Lower leg skin (tissue), 4 donors: Measurements from ENCODE around the gene EHMT1. TPM values are rescaled to one million over a fixed set of nuclear protein-coding genes. Genes with fewer than 3 reads are reported as not detected.

Source experiments
- DNase-seq, 2 donors: peaks; one replicate each; pipeline ENCODE4 v3.0.0-alpha.2; 2019; ENCODE audit warnings: low spot score in 2 of 2
- H3K4me3 ChIP-seq: fragments of 200-600 bp; sonication (generic); 2 replicates; pipeline ENCODE4 v1.5.1; 2017; ENCODE audit warnings: mild to moderate bottlenecking, low read depth; ENCODE audit not compliant: poor library complexity, severe bottlenecking
- CTCF ChIP-seq, 3 donors: fragments of 450-650 bp; IDR thresholded peaks; one replicate each; pipeline ENCODE4 v1.5.1; 2016; ENCODE audit warnings: antibody characterized with exemption in 3 of 3, mild to moderate bottlenecking in 3 of 3, moderate library complexity in 2 of 3
- POLR2A ChIP-seq, 2 donors: fragments of 450-650 bp; IDR thresholded peaks; one replicate each; pipeline ENCODE4 v1.6.1; 2016 to 2017; ENCODE audit warnings: antibody characterized with exemption in 2 of 2, mild to moderate bottlenecking in 1 of 2, moderate library complexity in 1 of 2
- WGBS, 2 donors: methylation state at CpG; one replicate each; pipeline ENCODE4 v1.1.5; 2018; 5-methylcytosine and 5-hydroxymethylcytosine counted together
- intact Hi-C: fragments of 100-400 bp; cut with DNase I; formaldehyde crosslinking; loops from one replicate; pipeline ENCODE4 v1.15.0; 2023; ENCODE audit warnings: low total_unique reads
- total RNA-seq, 4 donors: library from RNA; depleted of rRNA; stranded (reverse); fragments of >200 nt; gene quantifications; one replicate each; pipeline ENCODE4 v1.1.0, GENCODE V29; 2016

Gene EHMT1
- total RNA-seq, 4 donors from 2014 or later: 64.2 to 128 (median 73.2) TPM

DNA sequence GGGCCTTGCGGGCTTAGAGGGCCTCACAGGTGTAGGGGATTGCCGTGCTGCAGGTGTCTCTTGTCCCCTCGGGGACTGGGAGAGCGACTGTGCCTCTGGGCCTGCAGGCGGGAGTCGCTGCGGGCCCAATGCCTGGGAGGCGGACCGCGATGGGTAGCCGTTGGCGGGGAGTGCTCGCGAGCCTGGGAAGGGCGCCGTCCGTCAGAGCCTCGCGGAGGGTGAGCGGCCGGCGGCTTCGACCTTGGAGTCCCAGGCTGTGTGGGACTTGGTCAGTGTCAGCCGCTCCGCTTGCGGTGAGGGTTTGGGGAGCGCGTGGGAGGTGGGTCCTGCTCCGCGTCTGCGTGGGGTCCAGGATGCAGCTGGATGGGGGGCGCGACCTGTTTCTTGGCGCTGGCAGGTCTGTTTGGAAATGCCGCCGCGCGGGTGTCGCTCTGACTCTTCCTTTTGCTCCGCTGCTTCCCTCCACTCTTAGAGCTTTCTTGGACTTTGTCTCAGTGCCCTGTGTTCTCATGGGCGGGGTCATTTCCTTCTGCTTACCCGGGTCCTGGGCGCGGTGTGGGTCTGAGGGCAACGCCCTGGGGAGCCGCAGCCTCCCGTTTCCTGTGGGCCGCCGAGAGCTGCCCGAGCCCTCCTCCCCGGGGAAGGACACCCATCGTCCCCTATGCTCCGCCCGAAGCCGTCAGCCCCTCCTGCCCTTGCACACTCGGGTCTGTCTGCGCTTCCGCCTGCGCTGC lies 169.9 kb downstream of the EHMT1 start:
- intact Hi-C loops: no loop called here
- no peak for DNase-seq
- whole genome bisulfite sequencing, 2 donors: 85 to 89% methylated on average over 59 of the region's 59 CpGs
- H3K4me3 ChIP-seq: no peak overlapping the region
- no peak for TF ChIP-seq POLR2A (IDR thresholded peaks at IDR 0.05)
- TF ChIP-seq CTCF (IDR thresholded peaks at IDR 0.05): no peak

DNA sequence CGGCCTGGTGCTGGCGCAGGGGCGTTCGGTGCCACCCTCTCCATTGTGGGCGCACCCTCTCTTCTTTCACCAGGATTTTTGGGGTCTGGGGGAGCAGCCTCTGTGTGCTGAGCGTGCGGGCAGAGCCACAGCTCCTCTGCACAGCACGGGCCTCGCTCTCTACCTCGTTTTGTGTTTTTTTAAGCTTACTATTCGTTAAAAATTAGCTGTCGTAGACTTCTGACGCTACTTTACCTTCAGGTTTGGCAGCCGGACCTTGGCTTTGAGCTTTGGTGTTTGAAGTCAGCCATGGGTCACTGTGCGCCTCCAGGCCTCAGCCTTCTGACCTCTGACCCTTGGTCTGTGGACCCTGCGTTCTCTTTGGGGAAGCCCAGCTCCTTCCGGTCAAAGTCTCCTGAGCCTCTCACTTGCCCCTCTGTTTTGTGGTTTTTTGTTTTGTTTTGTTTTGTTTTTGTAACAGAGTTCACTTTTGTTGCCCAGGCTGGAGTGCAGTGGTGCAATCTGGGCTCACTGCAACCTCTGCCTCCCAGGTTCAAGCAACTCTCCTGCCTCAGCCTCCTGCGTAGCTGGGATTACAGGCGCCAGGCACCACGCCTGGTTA lies 170.6 kb downstream of the EHMT1 start:
- intact Hi-C loops: no loop called here
- TF ChIP-seq POLR2A (IDR thresholded peaks at IDR 0.05) (no peak), CTCF (IDR thresholded peaks at IDR 0.05) (peak in 1 of 3 donors; percentile 54)
- H3K4me3 ChIP-seq: no peak overlapping the region
- WGBS, 2 donors: 91% methylated on average over 20 of the region's 20 CpGs
- no peak for DNase-seq

DNA sequence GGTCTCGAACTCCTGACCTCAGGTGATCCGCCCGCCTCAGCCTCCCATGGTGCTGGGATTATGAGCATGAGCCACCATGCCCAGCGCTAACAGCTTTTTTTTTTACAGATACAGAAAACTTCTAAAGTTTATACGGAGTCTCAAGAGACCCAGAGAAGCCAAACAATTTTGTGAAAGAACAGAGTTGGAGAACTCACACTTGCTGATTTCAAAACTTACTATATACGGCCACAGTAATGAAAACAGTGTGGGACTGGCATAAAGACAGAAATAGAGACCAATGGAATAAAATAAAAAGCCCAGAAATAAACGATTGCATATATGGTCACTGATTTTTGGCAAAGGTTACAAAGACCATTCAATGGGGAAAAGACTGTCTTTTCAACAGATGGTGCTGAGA lies 173.1 kb downstream of the EHMT1 start:
- no peak overlapping the region for H3K4me3 ChIP-seq
- TF ChIP-seq POLR2A (IDR thresholded peaks at IDR 0.05): no peak
- TF ChIP-seq CTCF (IDR thresholded peaks at IDR 0.05): no peak
- 75 to 76% methylated on average over 7 of the region's 7 CpGs for WGBS, 2 donors
- intact Hi-C loops: no loop called here
- no peak for DNase-seq

DNA sequence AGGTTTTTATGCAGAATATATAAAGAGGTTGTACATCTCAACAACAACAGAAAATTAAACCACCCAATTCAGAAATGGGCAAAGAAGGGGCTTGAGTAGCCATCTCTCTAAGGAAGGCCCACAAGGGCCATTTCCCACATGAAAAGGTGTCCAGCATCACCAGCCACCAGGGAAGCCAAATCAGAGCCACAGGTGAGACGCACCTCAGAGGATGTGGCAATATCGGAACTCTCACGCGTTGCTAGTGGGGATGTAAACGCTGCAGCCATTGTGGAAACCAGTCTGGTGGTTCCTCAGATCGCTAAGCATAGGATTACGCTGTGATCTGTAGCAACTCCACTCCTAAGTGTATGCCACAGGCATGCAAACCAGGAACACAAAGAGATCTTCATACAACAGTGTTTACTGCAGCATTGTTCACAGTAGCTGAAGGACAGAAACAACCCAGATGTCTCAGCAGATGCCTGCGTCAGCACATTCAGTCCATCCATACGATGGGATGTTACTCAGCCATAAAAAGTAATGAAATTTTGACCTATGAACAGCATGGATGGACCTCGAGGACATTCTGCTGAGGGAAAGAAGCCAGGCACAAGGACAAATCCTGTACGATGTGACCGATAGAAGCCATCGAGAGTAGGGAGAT lies 174.5 kb downstream of the EHMT1 start:
- DNase-seq: no peak
- H3K4me3 ChIP-seq: no peak overlapping the region
- whole genome bisulfite sequencing, 2 donors: 94 to 95% methylated on average over 13 of the region's 13 CpGs
- TF ChIP-seq CTCF (IDR thresholded peaks at IDR 0.05) (no peak), POLR2A (IDR thresholded peaks at IDR 0.05) (no peak)
- intact Hi-C loops: no loop called here

DNA sequence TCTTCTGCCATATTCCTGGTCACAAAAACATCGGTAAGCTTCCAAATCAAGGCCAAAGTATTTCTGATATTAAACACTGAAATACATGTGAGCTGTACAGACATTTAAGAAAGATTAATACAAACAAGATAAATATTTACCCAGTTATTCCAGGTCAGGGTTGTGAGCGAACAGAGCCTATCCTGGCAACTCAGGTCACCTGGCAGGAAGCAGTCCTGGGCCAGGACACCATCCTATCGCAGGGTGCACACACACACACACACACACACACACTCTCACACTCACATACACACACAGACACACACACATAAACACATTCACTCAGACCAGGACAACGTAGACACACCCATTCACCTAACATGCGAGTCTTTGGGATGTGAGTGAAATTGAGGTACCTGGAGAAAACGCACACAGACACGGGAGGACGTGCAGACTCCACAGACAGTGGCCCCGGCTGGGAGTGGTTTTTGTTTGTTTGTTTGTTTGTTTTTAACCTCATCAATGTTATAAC lies 176.4 kb downstream of the EHMT1 start:
- 84 to 91% methylated on average over 9 of the region's 9 CpGs for WGBS, 2 donors
- TF ChIP-seq CTCF (IDR thresholded peaks at IDR 0.05): no peak
- TF ChIP-seq POLR2A (IDR thresholded peaks at IDR 0.05): no peak
- no peak for DNase-seq
- H3K4me3 ChIP-seq: no peak overlapping the region
- intact Hi-C loops: no loop called here
